Keratinocyte (primary cell): ENCODE measurements around the gene SFRP4. TPM values are rescaled to one million over a fixed set of nuclear protein-coding genes. Genes with fewer than 3 reads are reported as not detected.

Experiments
- DNase-seq: peaks from one replicate; pipeline ENCODE4 v3.0.0-alpha.2; 2011; ENCODE audit warnings: low read depth, missing footprints, low spot score
- FAIRE-seq: peaks from 2 replicates; lab custom pipeline; 2011; peaks lifted over from hg19 to GRCh38; lab: Jason Lieb, UNC
- H2AFZ ChIP-seq: 2 replicates; pipeline ENCODE4 v1.6.0; 2012; ENCODE audit warnings: low read length, control low read depth, inconsistent platforms; ENCODE audit not compliant: control insufficient read depth
- H3K27ac ChIP-seq: 2 replicates; pipeline ENCODE4 v1.5.1; 2011; ENCODE audit warnings: low read length; ENCODE audit not compliant: control insufficient read depth, insufficient read depth
- H3K27me3 ChIP-seq: 3 replicates; pipeline ENCODE4 v1.6.0; 2011; ENCODE audit warnings: low read length; ENCODE audit not compliant: control insufficient read depth, insufficient read depth; ENCODE audit errors: extremely low read depth
- H3K36me3 ChIP-seq, 2 experiments: 2 replicates in 1 of 2; 3 replicates in 1 of 2; pipeline ENCODE4 v1.5.1; 2011; ENCODE audit warnings: low read length in 2 of 2, mild to moderate bottlenecking in 1 of 2; ENCODE audit not compliant: control insufficient read depth in 2 of 2, insufficient read depth in 2 of 2; ENCODE audit errors: extremely low read depth in 1 of 2
- H3K4me1 ChIP-seq: 3 replicates; pipeline ENCODE4 v1.5.1; 2011; ENCODE audit warnings: low read length; ENCODE audit not compliant: control insufficient read depth, insufficient read depth; ENCODE audit errors: extremely low read depth
- H3K4me2 ChIP-seq: 3 replicates; pipeline ENCODE4 v1.6.0; 2011; ENCODE audit warnings: low read depth, low read length; ENCODE audit not compliant: control insufficient read depth, insufficient read depth; ENCODE audit errors: extremely low read depth
- H3K4me3 ChIP-seq, 3 experiments: fragments of 200-600 bp in 1 of 3; sonication (generic) in 1 of 3; 2 replicates in 2 of 3; 3 replicates in 1 of 3; pipeline ENCODE4 v1.5.1; 2011 to 2016; ENCODE audit warnings: low read length in 3 of 3, mild to moderate bottlenecking in 3 of 3, control low read depth in 2 of 3, inconsistent platforms in 1 of 3, low read depth in 1 of 3, mixed read lengths in 1 of 3, mixed run types in 1 of 3, moderate library complexity in 1 of 3; ENCODE audit not compliant: control insufficient read depth in 2 of 3, insufficient read depth in 2 of 3; ENCODE audit errors: extremely low read depth in 1 of 3
- H3K79me2 ChIP-seq: 2 replicates; pipeline ENCODE4 v1.6.0; 2012; ENCODE audit warnings: low read length; ENCODE audit not compliant: control insufficient read depth, insufficient read depth
- H3K9ac ChIP-seq: 3 replicates; pipeline ENCODE4 v1.6.0; 2011; ENCODE audit warnings: low read length; ENCODE audit not compliant: control insufficient read depth, insufficient read depth; ENCODE audit errors: extremely low read depth
- H3K9me1 ChIP-seq: 3 replicates; pipeline ENCODE4 v1.6.0; 2011; ENCODE audit warnings: low read length; ENCODE audit not compliant: control insufficient read depth, insufficient read depth; ENCODE audit errors: extremely low read depth
- H3K9me3 ChIP-seq: 2 replicates; pipeline ENCODE4 v1.5.1; 2012; ENCODE audit warnings: low read depth, low read length; ENCODE audit not compliant: control insufficient read depth
- H4K20me1 ChIP-seq: 3 replicates; pipeline ENCODE4 v1.6.0; 2011; ENCODE audit warnings: low read length; ENCODE audit not compliant: control insufficient read depth, insufficient read depth; ENCODE audit errors: extremely low read depth
- CTCF ChIP-seq, 3 experiments: IDR thresholded peaks in 1 of 3; conservative IDR thresholded peaks in 1 of 3; optimal IDR thresholded peaks in 1 of 3; 2 replicates in 2 of 3; 3 replicates in 1 of 3; pipeline versions ENCODE3 to v1.5.1; 2011; ENCODE audit warnings: low read length in 3 of 3, mild to moderate bottlenecking in 3 of 3, moderate library complexity in 2 of 3, control low read depth in 1 of 3, inconsistent platforms in 1 of 3; ENCODE audit not compliant: insufficient read depth in 2 of 3; ENCODE audit errors: extremely low read depth in 1 of 3
- EZH2 ChIP-seq: IDR thresholded peaks from one replicate; pipeline ENCODE4 v1.6.1; 2012; ENCODE audit warnings: inconsistent platforms, mild to moderate bottlenecking, low read length, moderate library complexity
- dilution Hi-C: fragments of 300-500 bp; cut with MboI; formaldehyde crosslinking; loops from one replicate; pipeline ENCODE4 v1.7.0; 2020; ENCODE audit warnings: low sequenced_read_pairs; ENCODE audit not compliant: extremely low pct_ligation_motif_present
- polyA plus RNA-seq, 5 experiments: library from polyadenylated mRNA; depleted of rRNA in 3 of 5; stranded (reverse) in 3 of 5; stranded (forward) in 1 of 5; unstranded in 1 of 5; fragments of >200 nt; gene quantifications; 1 replicate in 1 of 5; 2 replicates in 3 of 5; 3 replicates in 1 of 5; pipeline versions ENCODE4 v1.2.1 to v1.2.3, GENCODE V29; 2011 to 2012; ENCODE audit warnings: missing spikeins in 2 of 5, low read depth in 1 of 5, low replicate concordance in 1 of 5

Gene SFRP4
- polyA plus RNA-seq, 1 donor (not counting 4 experiments of a cell fraction or from before 2014, with no cell fraction given), result not detected

- H3K9ac ChIP-seq, result no peak overlapping the region
- dilution Hi-C loops, result no loop called here
- FAIRE-seq (no peak), DNase-seq (no peak)
- no peak overlapping the region for H3K4me2 ChIP-seq
- H3K9me1 ChIP-seq, result no peaks in the 10 kb centered on the region
- H3K4me1 ChIP-seq, result no peaks in the 10 kb centered on the region
- no peaks in the 10 kb centered on the region for H3K79me2 ChIP-seq
- no peak overlapping the region for H3K27ac ChIP-seq
- H3K36me3 ChIP-seq, result no peaks in the 10 kb centered on the region
- no peak overlapping the region for H3K4me3 ChIP-seq
- TF ChIP-seq EZH2 (no peak), CTCF (optimal IDR thresholded peaks at IDR 0.05 in 1 of 3, IDR thresholded peaks at IDR 0.05 in 1 of 3, conservative IDR thresholded peaks at IDR 0.05 in 1 of 3; ENCODE audit: extremely low read depth in 1 of 3, insufficient read depth in 2 of 3, low read length in 3 of 3) (no peak)
- H3K27me3 ChIP-seq, result peaks cover 18% of the 10 kb centered on the region
- no peaks in the 10 kb centered on the region for H4K20me1 ChIP-seq
- no peaks in the 10 kb centered on the region for H3K9me3 ChIP-seq
- no peak overlapping the region for H2AFZ ChIP-seq
These were observed 472 bp downstream of the SFRP4 start for GRCh38 chr7:37916017-37916672.

GRCh38 chr7:37915438-37915837 is 1.2 kb downstream of the SFRP4 start:
- Histone ChIP-seq H3K79me2 (no peaks in the 10 kb centered on the region), H3K27me3 (peaks cover 12% of the 10 kb centered on the region), H3K27ac (no peak overlapping the region), H3K9me3 (no peaks in the 10 kb centered on the region), H3K4me1 (no peaks in the 10 kb centered on the region), H3K9ac (no peak overlapping the region), H4K20me1 (no peaks in the 10 kb centered on the region), H3K4me3 (no peak overlapping the region), H3K4me2 (no peak overlapping the region), H3K9me1 (no peaks in the 10 kb centered on the region), H3K36me3 (no peaks in the 10 kb centered on the region), H2AFZ (no peak overlapping the region)
- DNase-seq, result no peak
- dilution Hi-C loops, result no loop called here
- TF ChIP-seq CTCF (optimal IDR thresholded peaks at IDR 0.05 in 1 of 3, IDR thresholded peaks at IDR 0.05 in 1 of 3, conservative IDR thresholded peaks at IDR 0.05 in 1 of 3; ENCODE audit: extremely low read depth in 1 of 3, insufficient read depth in 2 of 3, low read length in 3 of 3) (no peak), EZH2 (no peak)
- FAIRE-seq, result no peak
